Measurements from ENCODE around the gene CHRNG. TPM values are rescaled to one million over a fixed set of nuclear protein-coding genes. Genes with fewer than 3 reads are reported as not detected.

CHRNG gene
- total RNA-seq, 4 donors from 2014 or later, result not detected

GRCh38 chr2:232515639-232516038 is 23.9 kb upstream of the CHRNG start:
- 83 to 100% methylated on average over 1 to 7 of the region's 7 CpGs for WGBS, 2 donors (ENCODE audit: low coverage in 1 of 2)
- Histone ChIP-seq H3K4me1 (no peaks in the 10 kb centered on the region), H3K4me3 (no peak overlapping the region), H3K9me3 (no peaks in the 10 kb centered on the region), H3K36me3 (no peaks in the 10 kb centered on the region), H3K27ac (no peak overlapping the region), H3K27me3 (peaks cover 38% of the 10 kb centered on the region)
- no peak for DNase-seq
- in situ Hi-C loops (cut with MboI; ENCODE audit: low pct_ligation_motif_present in 1 of 4, low pct_unique_long_range_greater_than_20kb in 1 of 4, low sequenced_read_pairs in 3 of 4) (no loop called here), intact Hi-C loops (cut with DNase I; ENCODE audit: low total_unique reads) (no loop called here)
- TF ChIP-seq, protein P1, sequence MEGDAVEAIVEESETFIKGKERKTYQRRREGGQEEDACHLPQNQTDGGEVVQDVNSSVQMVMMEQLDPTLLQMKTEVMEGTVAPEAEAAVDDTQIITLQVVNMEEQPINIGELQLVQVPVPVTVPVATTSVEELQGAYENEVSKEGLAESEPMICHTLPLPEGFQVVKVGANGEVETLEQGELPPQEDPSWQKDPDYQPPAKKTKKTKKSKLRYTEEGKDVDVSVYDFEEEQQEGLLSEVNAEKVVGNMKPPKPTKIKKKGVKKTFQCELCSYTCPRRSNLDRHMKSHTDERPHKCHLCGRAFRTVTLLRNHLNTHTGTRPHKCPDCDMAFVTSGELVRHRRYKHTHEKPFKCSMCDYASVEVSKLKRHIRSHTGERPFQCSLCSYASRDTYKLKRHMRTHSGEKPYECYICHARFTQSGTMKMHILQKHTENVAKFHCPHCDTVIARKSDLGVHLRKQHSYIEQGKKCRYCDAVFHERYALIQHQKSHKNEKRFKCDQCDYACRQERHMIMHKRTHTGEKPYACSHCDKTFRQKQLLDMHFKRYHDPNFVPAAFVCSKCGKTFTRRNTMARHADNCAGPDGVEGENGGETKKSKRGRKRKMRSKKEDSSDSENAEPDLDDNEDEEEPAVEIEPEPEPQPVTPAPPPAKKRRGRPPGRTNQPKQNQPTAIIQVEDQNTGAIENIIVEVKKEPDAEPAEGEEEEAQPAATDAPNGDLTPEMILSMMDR (IDR thresholded peaks at IDR 0.05), result no peak
- TF ChIP-seq POLR2A (IDR thresholded peaks at IDR 0.05) (no peak), POLR2AphosphoS5 (IDR thresholded peaks at IDR 0.05) (no peak), EP300 (IDR thresholded peaks at IDR 0.05; ENCODE audit: low read depth) (no peak)

GRCh38 chr2:232516551-232516950 is 22.9 kb upstream of the CHRNG start:
- intact Hi-C loops (cut with DNase I; ENCODE audit: low total_unique reads) (no loop called here), in situ Hi-C loops (cut with MboI; ENCODE audit: low pct_ligation_motif_present in 1 of 4, low pct_unique_long_range_greater_than_20kb in 1 of 4, low sequenced_read_pairs in 3 of 4) (no loop called here)
- no peak overlapping the region for H3K4me3 ChIP-seq
- no peaks in the 10 kb centered on the region for H3K9me3 ChIP-seq
- TF ChIP-seq, protein P1 (IDR thresholded peaks at IDR 0.05), result no peak
- no peak for TF ChIP-seq POLR2A (IDR thresholded peaks at IDR 0.05)
- TF ChIP-seq POLR2AphosphoS5 (IDR thresholded peaks at IDR 0.05), result no peak
- no peak for TF ChIP-seq EP300 (IDR thresholded peaks at IDR 0.05; ENCODE audit: low read depth)
- no peak for DNase-seq
- WGBS, 2 donors (ENCODE audit: low coverage in 1 of 2), result 73 to 80% methylated on average over 2 to 3 of the region's 3 CpGs
- no peak overlapping the region for H3K27ac ChIP-seq
- no peaks in the 10 kb centered on the region for H3K36me3 ChIP-seq
- H3K27me3 ChIP-seq, result peaks cover 43% of the 10 kb centered on the region
- peaks cover 0 to under 1% (median 0%) of the 10 kb centered on the region in 4 donors for H3K4me1 ChIP-seq

- Histone ChIP-seq H3K27me3 (peaks cover 56% of the 10 kb centered on the region), H3K4me3 (no peak overlapping the region), H3K36me3 (no peaks in the 10 kb centered on the region), H3K4me1 (peaks cover 0 to 20% (median 17%) of the 10 kb centered on the region in 4 donors), H3K27ac (no peak overlapping the region), H3K9me3 (no peaks in the 10 kb centered on the region)
- 74% methylated on average over 6 of the region's 6 CpGs; no CpG with 5 or more reads in 1 of the 2 donors for WGBS, 2 donors (ENCODE audit: low coverage in 1 of 2)
- in situ Hi-C loops (cut with MboI; ENCODE audit: low pct_ligation_motif_present in 1 of 4, low pct_unique_long_range_greater_than_20kb in 1 of 4, low sequenced_read_pairs in 3 of 4) (no loop called here), intact Hi-C loops (cut with DNase I; ENCODE audit: low total_unique reads) (no loop called here)
- TF ChIP-seq, protein P1 (IDR thresholded peaks at IDR 0.05), result no peak
- TF ChIP-seq EP300 (IDR thresholded peaks at IDR 0.05; ENCODE audit: low read depth), result no peak
- TF ChIP-seq POLR2AphosphoS5 (IDR thresholded peaks at IDR 0.05), result no peak
- TF ChIP-seq POLR2A (IDR thresholded peaks at IDR 0.05), result no peak
- DNase-seq, result no peak
These were observed 20.6 kb upstream of the CHRNG start for GRCh38 chr2:232518844-232519243.

DNA sequence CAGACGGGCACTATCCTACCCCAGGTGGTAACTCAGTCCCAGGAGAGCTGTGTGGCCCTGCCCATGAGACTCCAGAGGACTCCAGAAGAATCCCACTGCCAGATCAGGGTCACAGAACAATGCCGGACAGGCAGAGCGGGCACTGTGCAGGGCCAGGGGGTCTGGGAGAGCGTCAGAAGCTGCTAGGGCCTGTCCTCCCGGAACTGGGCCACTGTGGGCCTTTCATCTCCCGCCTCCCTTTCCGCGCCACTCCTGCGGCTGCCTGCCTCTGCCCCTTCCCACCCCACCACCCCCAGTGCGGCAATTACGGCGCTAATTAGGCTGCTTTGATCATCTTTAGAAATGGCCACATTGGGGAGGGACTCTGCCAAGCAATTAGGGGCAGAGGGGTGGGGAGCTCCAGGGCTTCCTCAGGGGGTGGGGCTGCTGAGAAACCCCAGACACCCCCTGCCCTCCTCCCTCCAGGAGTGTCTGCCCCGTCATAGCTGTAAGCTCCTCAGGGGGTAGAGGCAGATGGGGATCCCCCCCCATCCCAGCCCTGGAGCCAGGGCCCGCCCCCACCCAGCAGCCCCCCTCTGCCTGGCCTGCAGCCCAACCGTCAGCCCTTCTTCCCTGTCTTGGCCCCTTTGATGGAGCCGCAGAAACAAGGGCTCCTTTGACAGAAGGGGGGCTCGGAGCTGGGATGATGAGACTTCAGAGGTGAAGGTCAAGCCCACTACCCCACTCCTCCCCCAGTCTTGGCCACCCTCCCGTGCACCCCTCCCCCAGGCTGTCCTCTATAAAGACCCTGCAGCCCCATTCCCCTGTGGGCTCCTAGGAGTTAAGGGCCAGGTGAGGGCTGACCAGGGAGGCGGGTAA is 19.7 kb upstream of the CHRNG start, which contains the start of gene PRSS56:
Gene PRSS56, plus strand, starts transcription at position 808 of the 858 bp plus-strand sequence. CDS start 211 bp downstream, outside the sequence.
- Histone ChIP-seq H3K27ac (no peak within 1 kb of the TSS), H3K9me3 (no peaks in the 10 kb centered on the region), H3K36me3 (no peaks in the 10 kb centered on the region), H3K4me3 (no peak within 1 kb of the TSS), H3K4me1 (peaks cover 0 to 25% (median 23%) of the 10 kb centered on the region in 4 donors), H3K27me3 (peaks cover 59% of the 10 kb centered on the region)
- 55% methylated on average over 18 of the region's 19 CpGs; no CpG with 5 or more reads in 1 of the 2 donors for WGBS, 2 donors (ENCODE audit: low coverage in 1 of 2)
- intact Hi-C loops (cut with DNase I; ENCODE audit: low total_unique reads) (loop anchor here (5.0 kb wide), 1 partner anchor 78 kb away; no protein-coding TSS in a partner anchor), in situ Hi-C loops (cut with MboI; ENCODE audit: low pct_ligation_motif_present in 1 of 4, low pct_unique_long_range_greater_than_20kb in 1 of 4, low sequenced_read_pairs in 3 of 4) (no loop called here)
- no peak for DNase-seq
- TF ChIP-seq, protein P1 (IDR thresholded peaks at IDR 0.05), result no peak
- no peak for TF ChIP-seq EP300 (IDR thresholded peaks at IDR 0.05; ENCODE audit: low read depth)
- no peak for TF ChIP-seq POLR2AphosphoS5 (IDR thresholded peaks at IDR 0.05)
- TF ChIP-seq POLR2A (IDR thresholded peaks at IDR 0.05), result no peak
